A549 (cell line): ENCODE measurements around the gene PSMC4. TPM values are rescaled to one million over a fixed set of nuclear protein-coding genes. Genes with fewer than 3 reads are reported as not detected.

ENCODE experiments used
- ATAC-seq, 2 experiments: fragments of 200-7000 bp in 1 of 2; fragments of >200 bp in 1 of 2; cut with Nextera tagmentation in 1 of 2; cut with Tn5 transposase in 1 of 2; 3 replicates each; pipeline versions ENCODE4 v1.8.0 to v1.9.1; 2018 to 2020; ENCODE audit warnings: mild to moderate bottlenecking in 1 of 2, moderate library complexity in 1 of 2
- CTCF ChIA-PET: fragments of 300-600 bp; sonication (Branson Sonifier 250); formaldehyde crosslinking; extraction: SDS; loops from one replicate; lab custom pipeline; 2021; ENCODE audit warnings: antibody characterized with exemption, inconsistent platforms; lab: Yijun Ruan, JAX
- POLR2A ChIA-PET: fragments of 350-600 bp; formaldehyde crosslinking; extraction: SDS; loops from one replicate; lab custom pipeline; 2021; ENCODE audit warnings: antibody characterized with exemption, inconsistent platforms; lab: Yijun Ruan, JAX
- DNase-seq, 2 experiments: peaks; one replicate each; pipeline versions ENCODE4 v3.0.0 to v3.0.0-alpha.2; 2011 to 2016; ENCODE audit warnings: low read depth in 1 of 2, low spot score in 1 of 2
- FAIRE-seq: peaks from 2 replicates; lab custom pipeline; 2011; peaks lifted over from hg19 to GRCh38; lab: Jason Lieb, UNC
- H3K27ac ChIP-seq, 2 experiments: fragments of >200 bp; sonication (Bioruptor Twin); formaldehyde crosslinking; 3 replicates each; pipeline ENCODE4 v1.5.1; 2016 to 2017
- H3K4me1 ChIP-seq: fragments of >200 bp; sonication (Bioruptor Twin); formaldehyde crosslinking; 3 replicates; pipeline ENCODE4 v1.6.1; 2016
- H3K4me2 ChIP-seq: fragments of >200 bp; sonication (Bioruptor Twin); formaldehyde crosslinking; 3 replicates; pipeline ENCODE4 v1.6.1; 2016
- H3K4me3 ChIP-seq: fragments of >200 bp; sonication (Bioruptor Twin); formaldehyde crosslinking; 3 replicates; pipeline ENCODE4 v1.5.1; 2016
- H3K9me3 ChIP-seq: fragments of >200 bp; sonication (Bioruptor Twin); formaldehyde crosslinking; 3 replicates; pipeline ENCODE4 v1.6.1; 2016
- BCL3 ChIP-seq: fragments of >200 bp; sonication (Bioruptor Twin); formaldehyde crosslinking; IDR thresholded peaks from 3 replicates; pipeline ENCODE4 v1.6.1; 2016
- BHLHE40 ChIP-seq: IDR thresholded peaks from 2 replicates; pipeline ENCODE4 v1.6.1; 2012; ENCODE audit warnings: low read depth, low read length, inconsistent platforms
- CBX2 ChIP-seq: fragments of 200-600 bp; sonication (generic); IDR thresholded peaks from 2 replicates; pipeline ENCODE4 v1.6.1; 2016; ENCODE audit warnings: low read depth, mild to moderate bottlenecking, borderline replicate concordance
- CEBPB ChIP-seq, 2 experiments: fragments of >200 bp in 1 of 2; sonication (Bioruptor Twin) in 1 of 2; formaldehyde crosslinking in 1 of 2; IDR thresholded peaks; 2 replicates each; pipeline ENCODE4 v1.6.1; 2012 to 2016
- EHF ChIP-seq: fragments of 250-450 bp; sonication (Bioruptor Pico); IDR thresholded peaks from 2 replicates; pipeline ENCODE4 v1.5.0; 2020; ENCODE audit warnings: mild to moderate bottlenecking
- FOSB ChIP-seq: fragments of 250-450 bp; sonication (Bioruptor Pico); IDR thresholded peaks from 2 replicates; pipeline ENCODE4 v1.5.0; 2020; ENCODE audit warnings: mild to moderate bottlenecking, moderate library complexity
- FOSL2 ChIP-seq, 2 experiments: fragments of 450-650 bp in 1 of 2; fragments of >200 bp in 1 of 2; sonication (Bioruptor Twin) in 1 of 2; formaldehyde crosslinking; IDR thresholded peaks; 2 replicates each; pipeline versions ENCODE4 v1.5.0 to v1.6.1; 2016 to 2020; ENCODE audit warnings: mild to moderate bottlenecking in 1 of 2, moderate library complexity in 1 of 2
- FOXS1 ChIP-seq: fragments of 250-450 bp; sonication (Bioruptor Pico); IDR thresholded peaks from 2 replicates; pipeline ENCODE4 v1.5.0; 2020; ENCODE audit warnings: mild to moderate bottlenecking, moderate library complexity
- HEYL ChIP-seq: fragments of 250-450 bp; sonication (Bioruptor Pico); IDR thresholded peaks from 2 replicates; pipeline ENCODE4 v1.8.0; 2021; ENCODE audit warnings: mild to moderate bottlenecking, moderate library complexity
- HOXA7 ChIP-seq: fragments of 250-450 bp; sonication (Bioruptor Pico); IDR thresholded peaks from 2 replicates; pipeline ENCODE4 v1.5.0; 2020; ENCODE audit warnings: mild to moderate bottlenecking, moderate library complexity
- JUN ChIP-seq, 2 experiments: fragments of >200 bp; sonication (Bioruptor Twin); formaldehyde crosslinking; IDR thresholded peaks; 2 replicates in 1 of 2; 3 replicates in 1 of 2; pipeline ENCODE4 v1.6.1; 2016 to 2017
- JUNB ChIP-seq: fragments of >200 bp; sonication (Bioruptor Twin); formaldehyde crosslinking; IDR thresholded peaks from 2 replicates; pipeline ENCODE4 v1.6.1; 2016
- KDM1A ChIP-seq: fragments of 200-600 bp; sonication (generic); IDR thresholded peaks from 2 replicates; pipeline ENCODE4 v1.6.1; 2016; ENCODE audit warnings: low read depth, mild to moderate bottlenecking
- MAX ChIP-seq: IDR thresholded peaks from 2 replicates; pipeline ENCODE4 v1.6.1; 2012
- MAZ ChIP-seq: fragments of 150-350 bp; IDR thresholded peaks from 2 replicates; pipeline ENCODE4 v1.6.1; 2014; ENCODE audit warnings: antibody characterized with exemption, low read depth, low read length, borderline replicate concordance
- NPAS2 ChIP-seq: fragments of 250-450 bp; sonication (Bioruptor Pico); IDR thresholded peaks from 2 replicates; pipeline ENCODE4 v1.8.0; 2022; ENCODE audit warnings: mild to moderate bottlenecking, moderate library complexity, borderline replicate concordance
- NR3C1 ChIP-seq: fragments of >200 bp; sonication (Bioruptor Twin); formaldehyde crosslinking; IDR thresholded peaks from 3 replicates; pipeline ENCODE4 v1.6.1; 2017
- RAD21 ChIP-seq, 2 experiments: fragments of >200 bp in 1 of 2; sonication (Bioruptor Twin) in 1 of 2; formaldehyde crosslinking in 1 of 2; IDR thresholded peaks in 1 of 2; conservative IDR thresholded peaks in 1 of 2; 2 replicates in 1 of 2; 3 replicates in 1 of 2; pipeline ENCODE4 v1.6.1; 2012 to 2018; ENCODE audit warnings: inconsistent platforms in 1 of 2
- RFX5 ChIP-seq: fragments of 450-650 bp; IDR thresholded peaks from 2 replicates; pipeline ENCODE4 v1.7.1; 2014; ENCODE audit warnings: antibody characterized with exemption, mild to moderate bottlenecking, moderate library complexity
- RNF2 ChIP-seq: fragments of 200-600 bp; sonication (generic); IDR thresholded peaks from 2 replicates; pipeline ENCODE4 v1.6.1; 2016; ENCODE audit warnings: low read depth, mild to moderate bottlenecking, antibody characterized with exemption, moderate library complexity, borderline replicate concordance
- SREBF2 ChIP-seq: fragments of 450-650 bp; IDR thresholded peaks from 2 replicates; pipeline ENCODE4 v1.6.1; 2014; ENCODE audit warnings: mild to moderate bottlenecking, moderate library complexity
- TFCP2L1 ChIP-seq: fragments of 250-450 bp; sonication (Bioruptor Pico); IDR thresholded peaks from 2 replicates; pipeline ENCODE4 v1.5.0; 2021; ENCODE audit warnings: mild to moderate bottlenecking
- ZSCAN20 ChIP-seq: fragments of 250-450 bp; sonication (Bioruptor Pico); IDR thresholded peaks from 2 replicates; pipeline ENCODE4 v1.8.0; 2022; ENCODE audit warnings: mild to moderate bottlenecking, moderate library complexity
- WGBS: methylation state at CpG from one replicate; pipeline ENCODE4 v1.1.6; 2017; ENCODE audit errors: missing lambda C conversion rate; 5-methylcytosine and 5-hydroxymethylcytosine counted together
- polyA plus RNA-seq, 4 experiments: library from polyadenylated mRNA; depleted of rRNA in 3 of 4; stranded (reverse); fragments of >200 nt; fragmentation: RNase III in 1 of 4; extraction: RNeasy Plus Mini Kit Qiagen cat#74134 plus additional on column Dnase treatment in 1 of 4; gene quantifications; 2 replicates in 3 of 4; 3 replicates in 1 of 4; pipeline ENCODE4 v1.2.3, GENCODE V29; 2011 to 2017
- TF ChIP-seq, protein P1 (sequence below): IDR thresholded peaks from 2 replicates; pipeline ENCODE4 v1.6.1; 2012; ENCODE audit warnings: low read depth, borderline replicate concordance
- TF ChIP-seq, protein P2 (sequence below): fragments of >200 bp; sonication (Bioruptor Twin); formaldehyde crosslinking; IDR thresholded peaks from 2 replicates; pipeline ENCODE4 v1.6.1; 2016
- TF ChIP-seq, protein P3 (sequence below): fragments of 200-600 bp; sonication (generic); IDR thresholded peaks from 2 replicates; pipeline ENCODE4 v1.6.1; 2016; ENCODE audit warnings: antibody characterized with exemption, mild to moderate bottlenecking, moderate library complexity
- TF ChIP-seq, protein P4 (sequence below): fragments of 250-450 bp; sonication (Bioruptor Pico); IDR thresholded peaks from 2 replicates; pipeline ENCODE4 v1.5.0; 2021; ENCODE audit warnings: mild to moderate bottlenecking, moderate library complexity, borderline replicate concordance

Gene PSMC4
- polyA plus RNA-seq, 2 of the 4 experiments (the other 2 are of a cell fraction), result 192 to 284 TPM

DNA sequence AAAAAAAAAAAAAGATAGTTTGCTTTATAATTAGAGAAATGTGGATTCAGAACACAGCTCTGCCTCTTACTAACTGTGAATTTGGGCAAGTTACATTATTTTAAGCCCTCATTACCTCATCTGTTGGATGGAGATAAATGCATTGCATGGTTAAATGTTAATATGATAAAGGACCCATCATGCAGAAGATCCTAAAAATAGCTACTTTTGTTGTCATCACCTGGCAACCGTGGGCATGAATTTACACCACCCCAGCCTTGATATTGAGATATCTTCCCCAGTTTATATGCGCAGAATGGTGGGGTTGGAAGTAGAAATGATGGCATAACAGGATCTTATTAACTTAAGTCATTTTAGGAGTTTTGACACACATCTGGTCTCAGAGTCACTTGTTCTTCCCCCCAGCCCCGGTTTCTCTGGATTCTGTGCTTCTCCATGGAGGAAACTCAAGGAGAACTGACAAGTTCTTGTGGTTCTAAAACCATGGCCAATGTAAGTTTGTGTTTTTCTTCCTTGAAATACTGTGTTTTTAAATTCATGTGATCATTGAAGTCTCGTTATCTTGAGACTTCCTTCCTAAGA, 34.8 kb downstream of the PSMC4 start:
- ATAC-seq, result no peak
- WGBS, result 89% methylated on average over 4 of the region's 4 CpGs
- TF ChIP-seq RFX5 (no peak), ZSCAN20 (CRISPR knock-in tag) (no peak), SREBF2 (no peak), EHF (CRISPR knock-in tag) (no peak), RAD21 (conservative IDR thresholded peaks at IDR 0.05 in 1 of 2, IDR thresholded peaks at IDR 0.05 in 1 of 2) (no peak), MAZ (no peak), TFCP2L1 (CRISPR knock-in tag) (no peak), KDM1A (no peak), BHLHE40 (no peak), BCL3 (no peak), MAX (no peak), FOSB (CRISPR knock-in tag) (no peak), RNF2 (no peak)
- TF ChIP-seq, protein P1, sequence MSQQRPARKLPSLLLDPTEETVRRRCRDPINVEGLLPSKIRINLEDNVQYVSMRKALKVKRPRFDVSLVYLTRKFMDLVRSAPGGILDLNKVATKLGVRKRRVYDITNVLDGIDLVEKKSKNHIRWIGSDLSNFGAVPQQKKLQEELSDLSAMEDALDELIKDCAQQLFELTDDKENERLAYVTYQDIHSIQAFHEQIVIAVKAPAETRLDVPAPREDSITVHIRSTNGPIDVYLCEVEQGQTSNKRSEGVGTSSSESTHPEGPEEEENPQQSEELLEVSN, result no peak
- TF ChIP-seq, protein P2, sequence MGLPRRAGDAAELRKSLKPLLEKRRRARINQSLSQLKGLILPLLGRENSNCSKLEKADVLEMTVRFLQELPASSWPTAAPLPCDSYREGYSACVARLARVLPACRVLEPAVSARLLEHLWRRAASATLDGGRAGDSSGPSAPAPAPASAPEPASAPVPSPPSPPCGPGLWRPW, result no peak
- ChIA-PET CTCF (interaction anchor here (1.4 to 1.8 kb wide), 2 partner anchors 9 to 35 kb away, joined by 5 to 6 read pairs; partner anchors contain the start of genes PSMC4 and ZNF546), POLR2A (no interaction called here)
- peak; percentile 7 for FAIRE-seq
- Histone ChIP-seq H3K27ac (no peak overlapping the region), H3K9me3 (peaks cover 63% of the 10 kb centered on the region), H3K4me3 (no peak overlapping the region), H3K4me2 (no peak overlapping the region), H3K4me1 (no peaks in the 10 kb centered on the region)
- DNase-seq, result no peak

- Histone ChIP-seq H3K27ac (no peak overlapping the region), H3K4me3 (no peak overlapping the region), H3K4me2 (no peak overlapping the region), H3K9me3 (peaks cover 64% of the 10 kb centered on the region), H3K4me1 (no peaks in the 10 kb centered on the region)
- POLR2A ChIA-PET, result interaction anchor here (1.4 kb wide), 1 partner anchor 35 kb away, joined by 5 read pairs; the partner anchor contains the start of gene PSMC4
- FAIRE-seq, result peak; percentile 100
- CTCF ChIA-PET, result interaction anchor here (0.9 to 1.8 kb wide), 2 partner anchors 36 kb away, joined by 3 to 6 read pairs; partner anchors contain the start of gene PSMC4
- DNase-seq, result peak in 1 of 2 experiments; percentile 37
- 50% methylated on average over 1 of the region's 1 CpG for WGBS
- no peak for TF ChIP-seq RAD21 (conservative IDR thresholded peaks at IDR 0.05 in 1 of 2, IDR thresholded peaks at IDR 0.05 in 1 of 2)
- TF ChIP-seq JUNB, result no peak
- no peak for TF ChIP-seq RFX5
- no peak for TF ChIP-seq CBX2
- TF ChIP-seq SREBF2, result no peak
- TF ChIP-seq FOXS1 (CRISPR knock-in tag), result no peak
- no peak for TF ChIP-seq TFCP2L1 (CRISPR knock-in tag)
- TF ChIP-seq NPAS2 (CRISPR knock-in tag), result no peak
- TF ChIP-seq, protein P3, sequence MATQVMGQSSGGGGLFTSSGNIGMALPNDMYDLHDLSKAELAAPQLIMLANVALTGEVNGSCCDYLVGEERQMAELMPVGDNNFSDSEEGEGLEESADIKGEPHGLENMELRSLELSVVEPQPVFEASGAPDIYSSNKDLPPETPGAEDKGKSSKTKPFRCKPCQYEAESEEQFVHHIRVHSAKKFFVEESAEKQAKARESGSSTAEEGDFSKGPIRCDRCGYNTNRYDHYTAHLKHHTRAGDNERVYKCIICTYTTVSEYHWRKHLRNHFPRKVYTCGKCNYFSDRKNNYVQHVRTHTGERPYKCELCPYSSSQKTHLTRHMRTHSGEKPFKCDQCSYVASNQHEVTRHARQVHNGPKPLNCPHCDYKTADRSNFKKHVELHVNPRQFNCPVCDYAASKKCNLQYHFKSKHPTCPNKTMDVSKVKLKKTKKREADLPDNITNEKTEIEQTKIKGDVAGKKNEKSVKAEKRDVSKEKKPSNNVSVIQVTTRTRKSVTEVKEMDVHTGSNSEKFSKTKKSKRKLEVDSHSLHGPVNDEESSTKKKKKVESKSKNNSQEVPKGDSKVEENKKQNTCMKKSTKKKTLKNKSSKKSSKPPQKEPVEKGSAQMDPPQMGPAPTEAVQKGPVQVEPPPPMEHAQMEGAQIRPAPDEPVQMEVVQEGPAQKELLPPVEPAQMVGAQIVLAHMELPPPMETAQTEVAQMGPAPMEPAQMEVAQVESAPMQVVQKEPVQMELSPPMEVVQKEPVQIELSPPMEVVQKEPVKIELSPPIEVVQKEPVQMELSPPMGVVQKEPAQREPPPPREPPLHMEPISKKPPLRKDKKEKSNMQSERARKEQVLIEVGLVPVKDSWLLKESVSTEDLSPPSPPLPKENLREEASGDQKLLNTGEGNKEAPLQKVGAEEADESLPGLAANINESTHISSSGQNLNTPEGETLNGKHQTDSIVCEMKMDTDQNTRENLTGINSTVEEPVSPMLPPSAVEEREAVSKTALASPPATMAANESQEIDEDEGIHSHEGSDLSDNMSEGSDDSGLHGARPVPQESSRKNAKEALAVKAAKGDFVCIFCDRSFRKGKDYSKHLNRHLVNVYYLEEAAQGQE, result no peak
- no peak for TF ChIP-seq FOSL2 (IDR thresholded peaks at IDR 0.05)
- no peak for TF ChIP-seq FOSL2 (CRISPR knock-in tag; IDR thresholded peaks at IDR 0.05)
- TF ChIP-seq JUN (IDR thresholded peaks at IDR 0.05), result no peak
- TF ChIP-seq, protein P4, sequence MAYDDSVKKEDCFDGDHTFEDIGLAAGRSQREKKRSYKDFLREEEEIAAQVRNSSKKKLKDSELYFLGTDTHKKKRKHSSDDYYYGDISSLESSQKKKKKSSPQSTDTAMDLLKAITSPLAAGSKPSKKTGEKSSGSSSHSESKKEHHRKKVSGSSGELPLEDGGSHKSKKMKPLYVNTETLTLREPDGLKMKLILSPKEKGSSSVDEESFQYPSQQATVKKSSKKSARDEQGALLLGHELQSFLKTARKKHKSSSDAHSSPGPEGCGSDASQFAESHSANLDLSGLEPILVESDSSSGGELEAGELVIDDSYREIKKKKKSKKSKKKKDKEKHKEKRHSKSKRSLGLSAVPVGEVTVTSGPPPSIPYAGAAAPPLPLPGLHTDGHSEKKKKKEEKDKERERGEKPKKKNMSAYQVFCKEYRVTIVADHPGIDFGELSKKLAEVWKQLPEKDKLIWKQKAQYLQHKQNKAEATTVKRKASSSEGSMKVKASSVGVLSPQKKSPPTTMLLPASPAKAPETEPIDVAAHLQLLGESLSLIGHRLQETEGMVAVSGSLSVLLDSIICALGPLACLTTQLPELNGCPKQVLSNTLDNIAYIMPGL (CRISPR knock-in tag), result no peak
- no peak for TF ChIP-seq BCL3
- no peak for TF ChIP-seq HOXA7 (CRISPR knock-in tag)
- no peak for TF ChIP-seq NR3C1
- no peak for TF ChIP-seq KDM1A
- no peak for TF ChIP-seq EHF (CRISPR knock-in tag)
- TF ChIP-seq CEBPB (IDR thresholded peaks at IDR 0.05), result no peak
- TF ChIP-seq HEYL (CRISPR knock-in tag), result no peak
- ATAC-seq, result no peak; a peak in 2 of 6 replicates
Observed at GRCh38 chr19:40006273-40006691, 35.3 kb downstream of the PSMC4 start.
